MG63 (cell line): ENCODE measurements around the gene SEC24D. TPM values are rescaled to one million over a fixed set of nuclear protein-coding genes. Genes with fewer than 3 reads are reported as not detected.

Experiments
- DNase-seq: peaks from one replicate; pipeline ENCODE4 v3.0.0-alpha.2; 2020
- H3K27me3 ChIP-seq: fragments of 250-450 bp; sonication (Bioruptor Pico); 2 replicates; pipeline ENCODE4 v1.5.1; 2020; ENCODE audit warnings: mild to moderate bottlenecking, moderate library complexity
- H3K36me3 ChIP-seq: fragments of 250-450 bp; sonication (Bioruptor Pico); 2 replicates; pipeline ENCODE4 v1.5.1; 2020; ENCODE audit warnings: mild to moderate bottlenecking, moderate library complexity
- H3K4me3 ChIP-seq: fragments of 250-450 bp; sonication (Bioruptor Pico); 2 replicates; pipeline ENCODE4 v1.5.1; 2020; ENCODE audit warnings: mild to moderate bottlenecking, moderate library complexity
- H3K9me3 ChIP-seq: fragments of 250-450 bp; sonication (Bioruptor Pico); 2 replicates; pipeline ENCODE4 v1.5.1; 2020; ENCODE audit warnings: mild to moderate bottlenecking, moderate library complexity
- total RNA-seq: library from RNA; depleted of rRNA; stranded (reverse); fragments of >200 nt; shearing (Covaris generic); gene quantifications from 2 replicates; pipeline ENCODE4 v1.2.3, GENCODE V29; 2014; ENCODE audit warnings: low replicate concordance

Gene SEC24D
- total RNA-seq, 1 experiment from 2014 or later = 26.6 TPM

DNA sequence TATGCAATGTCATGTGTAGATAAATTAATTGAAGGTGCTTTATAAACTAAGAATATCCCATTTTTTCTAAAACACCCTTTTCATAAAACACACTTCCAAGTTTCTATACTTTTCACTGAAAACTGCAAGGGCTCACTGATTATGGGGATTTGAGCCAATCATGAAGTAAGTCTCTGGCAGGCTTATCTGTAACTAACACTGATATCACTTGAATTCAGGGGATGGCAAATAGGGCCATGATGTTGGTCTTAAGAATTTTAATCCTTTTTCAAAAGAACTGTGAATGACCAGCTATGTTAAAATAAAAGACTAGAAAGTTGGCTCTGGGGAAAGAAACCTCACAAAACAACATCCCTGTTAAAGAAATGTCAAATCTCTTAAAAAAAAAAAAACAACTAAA lies 13.0 kb upstream of the SEC24D start:
- Histone ChIP-seq H3K36me3 (no peaks in the 10 kb centered on the region), H3K27me3 (no peaks in the 10 kb centered on the region)
- no peak for DNase-seq

DNA sequence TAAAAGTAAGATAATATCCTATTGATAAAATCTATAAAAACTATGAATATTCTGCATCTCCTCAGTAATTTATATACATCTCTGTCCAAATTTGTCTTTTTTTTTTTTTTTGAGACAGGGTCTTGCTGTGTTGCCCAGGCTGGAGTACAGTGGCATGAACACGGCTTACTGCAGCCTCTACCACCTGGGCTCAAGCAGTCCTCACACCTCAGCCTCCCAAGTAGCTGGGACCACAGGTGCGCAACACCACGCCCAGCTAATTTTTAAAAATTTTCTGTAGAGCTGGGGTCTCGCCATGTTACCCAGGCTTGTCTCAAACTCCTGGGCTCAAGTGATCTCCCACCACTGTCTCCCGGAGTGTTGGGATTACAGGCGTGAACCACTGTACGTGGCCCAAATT lies 12.3 kb upstream of the SEC24D start:
- Histone ChIP-seq H3K9me3 (no peaks in the 10 kb centered on the region), H3K36me3 (no peaks in the 10 kb centered on the region), H3K4me3 (no peak overlapping the region), H3K27me3 (no peaks in the 10 kb centered on the region)
- DNase-seq = no peak

More for the DNA sequence above, 13.0 kb upstream of the SEC24D start:
- Histone ChIP-seq H3K4me3 (no peak overlapping the region), H3K9me3 (no peaks in the 10 kb centered on the region)

DNA sequence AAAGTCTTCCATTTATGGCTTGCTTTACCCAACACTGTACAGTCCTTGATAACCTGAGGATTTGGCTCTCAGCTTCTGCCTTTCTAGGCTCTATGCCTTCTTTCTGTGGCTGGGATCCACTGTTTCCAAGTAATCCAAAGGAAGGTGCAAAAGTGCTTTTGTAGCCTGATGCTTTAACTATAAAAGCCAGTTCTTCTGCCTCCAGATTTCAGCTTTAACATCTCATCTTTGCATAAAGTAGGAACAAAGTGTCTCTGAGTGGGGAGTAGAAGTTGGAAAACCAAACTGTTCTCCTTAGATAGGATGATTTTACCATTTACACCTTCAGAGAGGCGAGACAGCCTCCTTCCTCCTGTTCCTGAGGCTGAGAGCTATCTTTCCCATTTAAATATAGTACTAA lies 11.1 kb upstream of the SEC24D start:
- Histone ChIP-seq H3K36me3 (no peaks in the 10 kb centered on the region), H3K9me3 (no peaks in the 10 kb centered on the region), H3K27me3 (no peaks in the 10 kb centered on the region), H3K4me3 (no peak overlapping the region)
- no peak for DNase-seq

DNA sequence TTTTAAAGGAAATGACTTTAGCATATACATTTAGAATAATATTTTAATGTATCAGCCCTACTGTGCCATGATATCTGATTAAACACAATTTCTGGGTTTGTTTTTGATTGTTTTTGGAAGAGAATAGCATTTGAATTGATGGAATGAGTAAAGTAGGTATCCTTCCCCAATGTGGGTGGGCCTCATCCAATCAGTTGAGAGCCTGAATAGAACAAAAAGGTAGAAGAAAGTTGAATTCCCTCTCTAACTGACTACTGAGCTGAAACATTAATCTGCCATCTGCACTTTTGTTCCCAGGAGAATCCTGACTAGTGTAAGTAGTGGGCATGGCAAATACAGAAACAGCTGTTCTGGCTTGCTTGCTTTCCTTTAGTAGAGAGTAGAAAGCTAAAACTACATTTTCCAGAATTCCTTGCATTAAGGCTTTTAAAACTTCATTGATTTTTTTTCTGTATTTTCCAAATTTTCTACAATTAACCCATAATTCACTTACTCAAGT lies 9.7 kb upstream of the SEC24D start:
- no peaks in the 10 kb centered on the region for H3K36me3 ChIP-seq
- no peak overlapping the region for H3K4me3 ChIP-seq
- no peaks in the 10 kb centered on the region for H3K9me3 ChIP-seq
- no peaks in the 10 kb centered on the region for H3K27me3 ChIP-seq
- DNase-seq = no peak

DNA sequence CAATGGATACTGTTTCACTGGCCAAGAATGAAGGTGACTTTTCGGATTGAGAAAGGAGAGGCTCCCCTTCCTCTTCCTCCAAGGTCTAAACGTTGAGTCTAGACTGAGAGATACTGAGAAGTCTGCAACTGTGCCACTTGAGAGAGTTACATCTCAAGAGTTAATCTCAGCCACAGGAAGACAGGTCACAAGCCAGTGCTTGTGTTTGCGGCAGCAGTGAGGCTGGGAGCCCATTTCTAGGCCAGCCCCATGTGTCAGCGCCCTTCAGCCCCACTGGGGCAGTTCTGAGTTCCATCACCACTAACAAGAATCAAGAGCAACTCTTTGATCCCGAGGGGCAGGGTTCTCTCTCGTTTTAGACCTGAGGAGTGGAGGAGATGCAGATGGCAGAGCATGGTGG lies 7.3 kb upstream of the SEC24D start:
- H3K27me3 ChIP-seq = no peaks in the 10 kb centered on the region
- H3K36me3 ChIP-seq = no peaks in the 10 kb centered on the region
- H3K4me3 ChIP-seq = no peak overlapping the region
- H3K9me3 ChIP-seq = no peaks in the 10 kb centered on the region
- DNase-seq = no peak

DNA sequence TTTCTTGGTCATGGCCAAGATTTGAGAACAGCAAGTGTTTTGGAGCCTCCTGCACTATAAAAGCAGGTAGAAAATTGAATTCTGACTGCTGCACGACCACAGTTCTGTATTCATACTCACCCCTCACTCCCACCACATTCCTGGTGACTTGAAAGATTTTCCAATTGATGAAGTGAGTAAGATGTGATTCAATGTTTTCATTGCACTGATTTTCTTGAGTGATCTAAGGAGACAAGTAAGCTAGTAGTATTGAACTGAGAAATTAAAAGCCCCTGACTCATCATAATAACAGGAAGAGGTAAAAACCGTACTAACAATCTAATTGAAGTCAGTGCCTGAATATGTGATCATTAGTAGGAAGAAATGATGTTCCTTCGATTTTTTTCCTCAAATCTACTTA lies 6.1 kb upstream of the SEC24D start:
- Histone ChIP-seq H3K27me3 (no peaks in the 10 kb centered on the region), H3K4me3 (no peak overlapping the region), H3K9me3 (no peaks in the 10 kb centered on the region), H3K36me3 (no peaks in the 10 kb centered on the region)
- no peak for DNase-seq

DNA sequence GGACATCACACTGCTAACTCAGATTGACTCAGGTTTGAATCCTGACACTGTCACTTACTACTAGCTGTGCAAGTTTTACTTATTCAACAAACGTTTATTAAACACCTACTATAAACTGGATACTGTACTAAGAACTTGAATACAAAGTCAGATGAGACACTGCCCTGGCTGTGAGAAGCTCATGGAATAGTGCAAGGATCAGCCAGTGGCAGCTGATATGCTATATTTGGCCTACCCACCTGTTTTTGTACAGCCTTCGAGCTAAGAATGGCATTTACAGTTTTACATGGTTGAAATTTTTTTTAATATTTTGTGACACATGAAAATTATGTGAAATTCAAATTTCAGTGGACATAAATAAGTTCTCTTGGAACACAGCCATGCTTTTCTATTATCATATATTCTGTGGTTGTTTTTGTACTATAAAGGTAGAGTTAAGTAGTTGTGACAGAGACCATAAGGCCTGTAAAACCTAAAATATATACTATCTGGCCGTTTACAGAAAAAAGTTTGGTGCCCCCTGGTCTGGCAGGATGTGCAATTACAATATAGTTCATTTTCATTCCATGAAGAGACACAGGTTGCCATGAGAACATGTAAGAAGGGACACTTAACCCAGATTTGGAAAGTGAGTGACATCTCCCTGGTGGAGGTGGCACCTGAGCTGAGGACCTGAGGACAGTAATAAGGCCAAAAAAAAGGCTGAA lies 3.4 kb upstream of the SEC24D start:
- no peak for DNase-seq
- Histone ChIP-seq H3K27me3 (no peaks in the 10 kb centered on the region), H3K4me3 (no peak overlapping the region), H3K36me3 (no peaks in the 10 kb centered on the region; the same call in 1 of the 2 replicates), H3K9me3 (no peaks in the 10 kb centered on the region)

DNA sequence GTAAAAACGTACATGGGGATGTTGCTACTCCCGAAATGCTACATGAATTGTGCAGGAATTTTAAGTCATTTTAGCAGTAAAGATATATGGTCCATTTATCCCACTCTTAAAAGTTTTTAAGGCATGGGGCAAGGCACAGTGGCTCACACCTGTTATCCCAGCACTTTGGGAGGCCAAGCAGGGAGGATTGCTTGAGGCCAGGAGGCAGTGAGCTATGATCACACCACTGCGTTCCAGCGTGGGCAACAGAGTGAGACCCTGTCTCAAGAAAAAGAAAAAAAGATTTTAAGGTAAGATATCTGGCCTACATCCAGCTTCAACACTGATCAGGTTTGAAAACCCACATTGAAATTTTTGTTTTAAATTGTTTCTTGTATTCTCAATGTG lies 1.2 kb upstream of the SEC24D start:
- peak overlapping the region; percentile 96; the same call in 1 of the 2 replicates for H3K4me3 ChIP-seq
- no peak for DNase-seq
- H3K36me3 ChIP-seq = peaks cover 18% of the 10 kb centered on the region
- no peaks in the 10 kb centered on the region for H3K9me3 ChIP-seq
- H3K27me3 ChIP-seq = no peaks in the 10 kb centered on the region

DNA sequence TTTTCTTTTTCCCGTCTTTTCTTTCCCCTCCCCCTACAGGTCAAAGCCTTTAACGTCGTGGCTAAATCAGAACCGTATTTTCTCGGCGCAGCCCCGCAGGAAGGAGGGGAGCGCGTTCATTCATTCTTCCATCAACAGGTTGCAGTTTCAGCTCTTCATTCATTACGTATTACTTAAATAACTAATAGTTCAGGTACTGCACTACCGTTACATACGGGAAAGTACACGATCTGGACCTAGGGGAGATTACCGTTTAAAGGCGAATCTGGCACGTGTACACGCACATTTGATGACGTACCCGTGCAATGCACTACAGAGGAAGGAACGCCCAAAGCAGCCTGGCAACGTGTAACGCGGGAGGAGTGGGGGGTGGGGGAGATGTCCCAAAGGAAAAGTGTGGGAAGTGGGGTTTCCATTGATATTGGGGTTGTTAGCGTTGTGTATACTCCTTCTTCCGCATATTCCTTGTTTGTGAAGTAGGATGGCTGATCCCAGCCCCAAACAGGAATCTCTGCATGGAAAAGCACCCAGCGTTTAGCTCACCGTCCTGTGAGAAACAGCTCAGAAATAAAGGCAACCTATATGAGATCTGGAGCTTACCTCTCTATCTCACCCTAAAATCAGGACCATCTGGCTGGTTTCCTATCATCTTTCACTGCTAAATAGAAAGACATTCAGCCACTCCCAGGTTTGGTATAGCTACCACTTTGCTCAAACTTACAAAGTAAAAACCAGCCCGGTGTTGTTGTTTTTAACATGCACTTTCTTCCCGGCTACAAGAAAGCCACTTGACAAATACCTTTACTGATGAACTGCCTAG lies 585 bp upstream of the SEC24D start:
- Histone ChIP-seq H3K9me3 (no peaks in the 10 kb centered on the region), H3K4me3 (peak overlapping the region; percentile 96)
- DNase-seq = peak; percentile 65

DNA sequence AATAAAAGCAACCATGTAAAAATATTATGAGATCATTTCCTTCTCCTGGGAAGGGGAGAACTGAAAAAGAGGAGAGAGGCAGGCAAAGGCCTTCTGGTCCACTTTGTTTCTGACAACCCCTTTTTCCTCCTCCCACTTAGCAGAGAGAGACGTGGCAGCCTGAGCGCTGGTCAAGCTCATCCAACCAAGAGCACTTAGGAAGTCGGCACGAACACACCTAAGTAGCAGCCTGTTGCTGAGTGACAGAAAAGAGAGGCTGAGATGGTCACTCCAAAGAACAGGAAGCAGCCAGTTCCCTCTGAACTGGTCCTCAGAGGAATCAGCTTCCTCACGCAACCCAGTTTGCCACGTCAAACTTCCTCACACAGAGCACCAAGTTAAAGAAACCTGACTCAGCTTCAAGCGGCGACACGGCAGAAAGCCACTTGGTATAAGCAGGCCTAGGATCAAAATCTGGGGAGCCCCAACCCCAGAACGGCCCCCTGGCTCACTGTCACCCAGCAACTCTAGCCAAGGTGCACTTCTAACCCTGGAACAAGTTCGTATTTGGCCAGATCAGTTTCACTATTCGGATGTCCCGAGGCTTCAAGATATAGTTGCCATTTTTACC lies 861 bp downstream of the SEC24D start:
- DNase-seq = peak; percentile 76
- no peaks in the 10 kb centered on the region for H3K27me3 ChIP-seq
- peaks cover 32% of the 10 kb centered on the region for H3K36me3 ChIP-seq
- H3K9me3 ChIP-seq = no peaks in the 10 kb centered on the region
- peak overlapping the region; percentile 96 for H3K4me3 ChIP-seq

More for the DNA sequence above, 585 bp upstream of the SEC24D start:
- Histone ChIP-seq H3K36me3 (peaks cover 24% of the 10 kb centered on the region), H3K27me3 (no peaks in the 10 kb centered on the region)

DNA sequence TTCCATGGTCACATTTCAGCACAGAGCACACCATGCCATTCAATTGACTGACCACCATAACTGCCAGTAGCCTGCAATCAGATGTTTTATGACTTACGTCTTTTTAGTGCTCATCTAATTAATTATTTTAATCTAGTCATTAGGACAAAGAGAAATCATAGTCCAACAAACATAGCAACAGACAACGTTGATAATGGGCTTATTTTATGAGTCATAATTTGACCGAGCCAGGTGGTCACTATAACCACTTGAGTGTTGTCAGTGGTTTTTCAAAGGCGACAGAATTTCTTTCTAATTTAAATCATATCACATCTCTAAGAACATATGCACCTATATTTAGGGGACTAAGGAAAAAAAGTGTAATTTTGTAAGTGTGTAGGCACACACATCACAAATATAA lies 1.9 kb downstream of the SEC24D start:
- no peaks in the 10 kb centered on the region for H3K9me3 ChIP-seq
- no peaks in the 10 kb centered on the region for H3K27me3 ChIP-seq
- no peak for DNase-seq
- peaks cover 39% of the 10 kb centered on the region for H3K36me3 ChIP-seq
- peak overlapping the region; percentile 96 for H3K4me3 ChIP-seq

DNA sequence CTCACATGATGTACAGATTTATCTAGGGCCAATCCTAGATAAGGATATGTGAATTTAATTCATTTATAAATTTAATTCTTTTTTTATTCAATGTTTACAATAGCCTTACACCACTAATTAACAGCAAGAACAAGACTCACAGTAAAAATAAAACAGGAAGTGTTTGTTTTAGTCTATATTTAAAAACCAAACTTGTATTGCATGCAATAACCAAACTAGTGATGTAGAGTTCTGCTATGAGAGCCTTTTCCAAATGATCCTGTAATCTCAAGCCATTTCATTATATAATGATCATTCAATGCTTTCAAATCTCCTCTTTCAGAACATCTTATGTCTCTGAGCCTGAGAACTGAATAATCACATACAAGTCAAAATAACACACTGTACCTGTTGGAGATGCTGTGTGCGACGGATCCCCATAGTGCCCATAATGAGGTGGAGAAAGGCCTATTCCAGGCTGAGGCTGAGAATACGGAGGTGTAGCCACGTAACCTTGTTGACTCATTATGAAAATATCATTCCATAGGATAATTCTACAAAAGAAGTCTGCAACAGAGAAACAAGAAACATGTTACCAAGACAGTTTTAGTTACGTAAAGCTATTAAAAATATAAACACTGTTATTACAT lies 2.6 kb downstream of the SEC24D start:
- no peak for DNase-seq
- Histone ChIP-seq H3K27me3 (no peaks in the 10 kb centered on the region), H3K9me3 (no peaks in the 10 kb centered on the region), H3K36me3 (peaks cover 44% of the 10 kb centered on the region), H3K4me3 (no peak overlapping the region)

DNA sequence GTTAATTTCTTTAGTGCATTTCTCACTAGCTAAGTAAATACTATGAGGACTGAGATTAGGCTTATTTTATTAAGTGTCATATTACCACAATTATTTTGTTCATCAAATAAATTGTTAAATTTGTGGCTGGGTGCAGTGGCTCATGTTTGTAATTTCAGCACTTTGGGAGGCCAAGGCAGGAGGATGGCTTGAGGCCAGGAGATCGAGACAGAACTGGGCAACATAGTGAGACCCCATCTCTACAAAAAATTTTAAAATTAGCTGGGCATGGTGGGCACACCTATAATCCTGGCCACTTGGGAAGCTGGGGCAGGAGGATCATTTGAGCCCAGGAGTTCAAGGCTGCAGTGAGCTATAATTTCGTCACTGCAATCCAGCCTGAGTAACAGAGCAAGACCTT lies 6.8 kb downstream of the SEC24D start:
- H3K36me3 ChIP-seq = peaks cover 63% of the 10 kb centered on the region

DNA sequence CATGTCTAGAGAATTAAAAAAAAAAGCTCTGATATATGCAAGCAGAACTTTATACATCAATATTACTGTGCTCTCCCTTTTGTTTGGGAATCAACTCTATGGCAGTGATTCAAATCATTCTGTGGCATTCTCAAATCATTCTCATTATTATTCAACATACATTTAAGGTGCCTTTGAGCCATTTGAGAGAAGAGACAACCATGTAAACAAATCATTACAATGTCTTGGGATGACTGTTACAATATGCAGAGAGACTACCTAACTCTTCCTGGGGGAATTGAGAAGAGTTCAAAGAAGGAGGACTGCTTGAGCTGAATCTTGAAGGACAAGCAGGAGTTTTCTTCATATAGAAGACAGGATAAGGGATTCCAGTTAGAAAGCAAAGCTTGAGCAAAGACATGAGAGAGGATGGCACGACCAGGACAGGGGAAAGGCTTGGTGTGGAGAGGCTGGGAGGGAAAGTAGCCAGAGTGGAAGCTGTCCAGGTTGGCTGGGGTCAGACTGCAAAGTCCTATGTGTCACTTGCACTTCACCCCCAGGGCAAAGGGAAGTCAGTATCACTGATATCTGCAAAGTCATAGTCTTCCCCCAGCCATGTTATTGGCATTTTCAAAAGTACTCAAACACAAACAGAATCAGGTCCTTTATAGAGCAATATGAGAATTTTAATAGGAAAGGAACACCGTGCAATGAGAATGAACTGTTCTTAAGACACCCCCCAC lies 9.0 kb downstream of the SEC24D start:
- no peaks in the 10 kb centered on the region for H3K27me3 ChIP-seq
- peak; percentile 2 for DNase-seq
- H3K36me3 ChIP-seq = peaks cover 48% of the 10 kb centered on the region
- no peaks in the 10 kb centered on the region for H3K9me3 ChIP-seq
- no peak overlapping the region for H3K4me3 ChIP-seq

More for the DNA sequence above, 6.8 kb downstream of the SEC24D start:
- Histone ChIP-seq H3K27me3 (no peaks in the 10 kb centered on the region), H3K4me3 (no peak overlapping the region), H3K9me3 (no peaks in the 10 kb centered on the region)
- DNase-seq = no peak

DNA sequence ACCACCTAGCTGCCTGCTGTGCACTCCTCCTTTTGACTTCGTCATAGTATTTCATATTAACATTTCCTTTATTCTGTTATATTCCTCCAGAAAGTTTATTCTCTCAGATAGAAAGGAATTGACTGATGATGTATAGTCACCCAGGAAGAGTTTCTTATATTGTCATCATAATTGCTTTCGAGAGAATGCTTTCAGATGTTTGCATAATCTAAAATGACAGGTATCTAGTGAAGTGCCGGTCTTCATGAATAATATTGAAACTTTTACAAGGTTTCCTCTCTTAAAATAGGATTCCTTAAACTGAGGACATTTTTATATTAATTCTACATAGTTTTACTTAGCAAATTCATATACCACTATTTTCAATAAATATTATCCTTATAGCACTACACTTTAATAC lies 10.1 kb downstream of the SEC24D start:
- no peak for DNase-seq
- Histone ChIP-seq H3K36me3 (peaks cover 44% of the 10 kb centered on the region), H3K4me3 (no peak overlapping the region), H3K9me3 (no peaks in the 10 kb centered on the region), H3K27me3 (no peaks in the 10 kb centered on the region)

DNA sequence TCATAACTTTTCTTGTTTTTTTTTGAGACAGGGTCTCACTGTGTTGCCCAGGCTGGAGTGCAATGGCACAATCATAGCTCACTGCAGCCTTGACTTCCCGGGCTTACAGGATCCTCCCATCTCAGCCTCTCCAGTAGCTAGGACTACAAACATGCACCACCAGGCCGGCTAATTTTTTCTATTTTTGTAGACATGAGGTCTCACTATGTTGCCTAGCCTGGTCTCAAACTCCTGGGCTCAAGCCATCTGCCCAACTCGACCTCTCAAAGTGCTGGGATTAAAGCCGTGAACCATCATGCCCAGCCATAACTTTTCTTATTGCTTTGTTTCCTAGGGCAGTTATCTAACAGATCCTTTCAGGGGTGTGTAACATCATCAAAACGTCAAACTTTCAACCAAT lies 11.8 kb downstream of the SEC24D start:
- H3K36me3 ChIP-seq = peaks cover 37% of the 10 kb centered on the region
- H3K27me3 ChIP-seq = no peaks in the 10 kb centered on the region
- H3K4me3 ChIP-seq = no peak overlapping the region
- H3K9me3 ChIP-seq = no peaks in the 10 kb centered on the region
- no peak for DNase-seq
